Measurements from ENCODE around the gene LRCH3. TPM values are rescaled to one million over a fixed set of nuclear protein-coding genes. Genes with fewer than 3 reads are reported as not detected.
"Not testable (repeated sequence)": the region's sequence is repeated elsewhere in the genome, so short reads cannot be mapped to it uniquely, and the experiment has no call there.

Gene LRCH3
- total and polyA plus RNA-seq, 7 experiments from 2014 or later = 13.5 to 75.5 (median 58.8) TPM

DNA sequence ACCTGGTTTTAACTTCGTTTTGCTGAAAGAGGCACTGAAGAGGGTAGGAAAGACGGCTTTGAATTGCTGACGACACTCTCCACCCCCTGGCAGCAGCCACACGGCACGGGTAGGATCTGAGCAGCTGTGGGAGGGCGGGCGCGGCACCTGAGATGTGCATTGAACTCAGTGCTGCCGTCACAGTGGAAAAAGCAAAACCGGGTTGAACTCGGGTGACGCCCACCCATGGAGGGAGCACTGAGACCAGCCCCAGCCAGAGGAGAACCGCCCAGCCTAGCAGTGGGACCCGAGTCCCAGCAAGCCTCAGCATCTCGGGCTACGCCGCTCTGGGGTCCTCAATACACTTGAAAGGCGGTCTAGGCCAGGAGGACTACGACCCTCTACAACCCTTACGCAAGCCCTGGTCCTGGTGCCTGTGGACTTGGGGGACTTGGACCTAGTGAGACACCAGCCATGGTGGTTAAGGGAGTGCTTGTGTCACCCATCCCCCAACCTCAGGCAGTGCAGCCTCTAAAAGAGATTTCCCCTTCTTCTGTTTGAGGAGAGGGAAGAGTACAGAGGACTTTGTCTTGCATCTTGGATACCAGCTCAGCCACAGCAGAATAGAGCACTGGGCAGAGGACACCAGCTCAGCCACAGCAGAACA, 108.9 kb downstream of the LRCH3 start:
- Histone ChIP-seq H3K27me3 (ENCODE audit: control insufficient read depth in 2 of 2, insufficient read depth in 2 of 2, low read length in 2 of 2) (no peaks in the 10 kb centered on the region), H3K27ac (ENCODE audit: low read depth, low read length) (no peak overlapping the region), H3K4me3 (ENCODE audit: low read length) (no peak overlapping the region), H3K9me3 (ENCODE audit: control insufficient read depth in 2 of 3, low read length in 3 of 3) (no peaks in the 10 kb centered on the region), H3K36me3 (ENCODE audit: control insufficient read depth in 2 of 3, insufficient read depth in 3 of 3, low read length in 3 of 3) (no peaks in the 10 kb centered on the region), H3K4me1 (ENCODE audit: control insufficient read depth in 2 of 2, insufficient read depth in 2 of 2, low read length in 2 of 2) (no peaks in the 10 kb centered on the region)
- Mint-ChIP-seq H3K27ac (no peak overlapping the region), H3K4me3 (no peak overlapping the region), H3K9me3 (no peaks in the 10 kb centered on the region), H3K36me3 (peaks cover 0 to 4% (median 0%) of the 10 kb centered on the region in 5 donors), H3K4me1 (peaks cover 0 to 4% (median 0%) of the 10 kb centered on the region in 7 donors), H3K27me3 (peaks cover 0 to 4% (median 0%) of the 10 kb centered on the region in 5 donors)
- peak in 1 of 9 donors; percentile 8 for DNase-seq
- intact Hi-C loops (cut with micrococcal nuclease) = no loop called here
- POLR2A ChIA-PET = no interaction called here
- CTCF ChIA-PET = no interaction called here
- no peak for ATAC-seq

DNA sequence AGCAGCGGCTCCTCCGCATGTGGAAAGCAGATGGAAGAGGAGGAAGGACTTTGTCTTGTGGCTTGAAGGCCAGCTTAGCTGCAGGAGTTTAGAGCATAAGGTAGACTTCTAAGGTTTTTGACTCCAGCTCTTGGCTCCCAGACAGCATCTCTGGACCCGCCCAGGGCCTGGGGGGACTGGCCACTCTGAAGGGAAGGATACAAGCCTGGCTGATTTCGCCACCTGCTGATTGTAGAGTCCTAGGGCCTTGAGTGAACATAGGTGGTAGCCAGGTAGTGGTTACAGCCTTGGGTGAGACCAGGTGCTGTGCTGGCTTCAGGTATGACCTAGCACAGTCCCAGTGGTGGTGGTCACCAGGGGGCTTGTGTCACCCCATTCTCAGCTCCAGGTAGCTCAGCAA, 110.6 kb downstream of the LRCH3 start:
- ChIA-PET POLR2A (no interaction called here), CTCF (no interaction called here)
- DNase-seq (no peak), ATAC-seq (no peak)
- H3K36me3 Mint-ChIP-seq = peaks cover 0 to 4% (median 0%) of the 10 kb centered on the region in 5 donors
- no peak overlapping the region for H3K4me3 Mint-ChIP-seq
- peaks cover 0 to 6% of the 10 kb centered on the region in 2 donors for H3K4me1 ChIP-seq (ENCODE audit: control insufficient read depth in 2 of 2, insufficient read depth in 2 of 2, low read length in 2 of 2)
- intact Hi-C loops (cut with micrococcal nuclease) = no loop called here
- H3K9me3 ChIP-seq (ENCODE audit: control insufficient read depth in 2 of 3, low read length in 3 of 3) = no peaks in the 10 kb centered on the region
- H3K27me3 ChIP-seq (ENCODE audit: control insufficient read depth in 2 of 2, insufficient read depth in 2 of 2, low read length in 2 of 2) = no peaks in the 10 kb centered on the region
- H3K9me3 Mint-ChIP-seq = no peaks in the 10 kb centered on the region
- no peak overlapping the region for H3K4me3 ChIP-seq (ENCODE audit: low read length)
- H3K27me3 Mint-ChIP-seq = peaks cover 0 to 4% (median 0%) of the 10 kb centered on the region in 5 donors
- H3K36me3 ChIP-seq (ENCODE audit: control insufficient read depth in 2 of 3, insufficient read depth in 3 of 3, low read length in 3 of 3) = no peaks in the 10 kb centered on the region
- H3K4me1 Mint-ChIP-seq = peaks cover 0 to 10% (median 3%) of the 10 kb centered on the region in 7 donors
- no peak overlapping the region for H3K27ac Mint-ChIP-seq
- H3K27ac ChIP-seq (ENCODE audit: low read depth, low read length) = no peak overlapping the region

DNA sequence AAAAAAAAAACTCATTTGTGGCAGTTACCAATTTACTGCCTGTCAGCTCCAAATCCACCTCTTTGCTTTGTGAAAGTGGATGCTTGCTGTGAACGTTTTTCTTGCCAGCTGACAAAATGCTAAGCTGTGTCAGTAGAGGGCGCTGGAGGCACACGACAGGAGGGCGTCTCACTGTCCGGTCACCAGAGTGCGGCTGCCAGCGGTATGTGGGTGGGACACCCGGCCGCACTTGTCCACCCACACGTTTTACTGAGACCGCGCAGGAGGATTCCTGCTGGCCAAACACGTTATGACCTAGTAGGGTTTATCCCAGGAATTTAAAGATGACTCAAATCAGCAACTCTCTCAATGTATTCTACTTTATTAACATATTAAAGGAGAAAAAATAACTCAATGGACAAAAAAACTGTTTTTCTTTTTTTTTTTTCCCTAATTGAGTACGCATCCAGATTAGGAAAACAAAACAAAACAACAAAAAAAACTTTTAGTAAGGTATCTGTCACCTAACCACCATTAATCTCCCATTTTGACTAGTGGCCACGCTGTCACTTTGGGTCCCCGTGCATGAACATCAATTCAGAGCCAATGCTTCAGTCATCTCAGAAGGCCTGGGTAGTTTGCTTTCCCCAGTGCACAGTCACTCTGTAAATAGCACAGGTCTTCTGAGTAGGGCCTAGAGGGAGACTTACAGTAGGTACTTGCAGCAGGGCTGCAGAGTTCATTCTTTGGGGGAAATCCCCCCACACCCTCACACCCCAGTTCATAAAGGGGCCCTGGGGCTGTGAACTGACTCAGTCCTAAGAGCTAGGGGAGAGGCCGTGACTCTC, 115.2 kb downstream of the LRCH3 start:
- intact Hi-C loops (cut with micrococcal nuclease) = loop anchor here (1.0 to 5.0 kb wide), 3 partner anchors 37 to 176 kb away; no protein-coding TSS in a partner anchor
- Mint-ChIP-seq H3K4me3 (peak overlapping the region in 2 of 10 donors; percentile 4 to 58), H3K27ac (peak overlapping the region in 1 of 9 donors; percentile 15), H3K27me3 (peaks cover 0 to 4% (median 0%) of the 10 kb centered on the region in 5 donors), H3K9me3 (peaks cover 0 to 2% (median 0%) of the 10 kb centered on the region in 11 donors), H3K36me3 (peaks cover 0 to 4% (median 0%) of the 10 kb centered on the region in 5 donors), H3K4me1 (peaks cover 0 to 10% (median 3%) of the 10 kb centered on the region in 7 donors)
- Histone ChIP-seq H3K9me3 (ENCODE audit: control insufficient read depth in 2 of 3, low read length in 3 of 3) (no peaks in the 10 kb centered on the region), H3K27ac (ENCODE audit: low read depth, low read length) (no peak overlapping the region), H3K36me3 (ENCODE audit: control insufficient read depth in 2 of 3, insufficient read depth in 3 of 3, low read length in 3 of 3) (no peaks in the 10 kb centered on the region), H3K4me3 (ENCODE audit: low read length) (no peak overlapping the region), H3K4me1 (ENCODE audit: control insufficient read depth in 2 of 2, insufficient read depth in 2 of 2, low read length in 2 of 2) (peaks cover 0 to 6% of the 10 kb centered on the region in 2 donors), H3K27me3 (ENCODE audit: control insufficient read depth in 2 of 2, insufficient read depth in 2 of 2, low read length in 2 of 2) (no peaks in the 10 kb centered on the region)
- ATAC-seq = peak; percentile 91
- DNase-seq = peak; percentile 38 to 79 (median 62)
- ChIA-PET CTCF (interaction anchor here (0.7 to 1.2 kb wide), 3 partner anchors 9 to 187 kb away, joined by 3 to 5 read pairs (median 3); no protein-coding TSS in a partner anchor), POLR2A (no interaction called here)

DNA sequence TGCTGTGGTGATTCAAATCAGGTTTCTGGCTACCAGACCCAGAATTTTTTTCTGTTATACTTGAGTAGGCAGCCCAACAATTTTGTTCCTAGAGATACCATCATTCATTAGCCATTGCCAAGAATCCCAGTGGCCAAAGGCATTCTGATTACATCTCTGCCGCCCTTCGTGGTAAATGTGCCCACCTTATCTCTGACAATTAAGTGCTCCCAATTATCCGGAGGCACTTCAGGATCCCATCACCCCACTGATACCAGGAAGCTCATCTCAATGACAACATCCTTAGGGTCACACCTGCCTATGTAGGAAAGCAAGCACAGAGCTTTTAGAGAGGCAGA, 115.8 kb downstream of the LRCH3 start:
- Mint-ChIP-seq H3K27ac (peak overlapping the region in 1 of 9 donors; percentile 31), H3K27me3 (no peaks in the 10 kb centered on the region), H3K9me3 (peaks cover 0 to 2% (median 0%) of the 10 kb centered on the region in 11 donors), H3K4me1 (peaks cover 0 to 10% (median 3%) of the 10 kb centered on the region in 7 donors), H3K4me3 (no peak overlapping the region), H3K36me3 (peaks cover 0 to 4% (median 0%) of the 10 kb centered on the region in 5 donors)
- Histone ChIP-seq H3K4me3 (ENCODE audit: low read length) (no peak overlapping the region), H3K27me3 (ENCODE audit: control insufficient read depth in 2 of 2, insufficient read depth in 2 of 2, low read length in 2 of 2) (no peaks in the 10 kb centered on the region), H3K36me3 (ENCODE audit: control insufficient read depth in 2 of 3, insufficient read depth in 3 of 3, low read length in 3 of 3) (no peaks in the 10 kb centered on the region), H3K9me3 (ENCODE audit: control insufficient read depth in 2 of 3, low read length in 3 of 3) (no peaks in the 10 kb centered on the region), H3K27ac (ENCODE audit: low read depth, low read length) (no peak overlapping the region), H3K4me1 (ENCODE audit: control insufficient read depth in 2 of 2, insufficient read depth in 2 of 2, low read length in 2 of 2) (peaks cover 0 to 6% of the 10 kb centered on the region in 2 donors)
- DNase-seq (no peak), ATAC-seq (no peak)
- ChIA-PET CTCF (no interaction called here), POLR2A (no interaction called here)
- intact Hi-C loops (cut with micrococcal nuclease) = loop anchor here (1.0 to 5.0 kb wide), 3 partner anchors 36 to 175 kb away; no protein-coding TSS in a partner anchor

DNA sequence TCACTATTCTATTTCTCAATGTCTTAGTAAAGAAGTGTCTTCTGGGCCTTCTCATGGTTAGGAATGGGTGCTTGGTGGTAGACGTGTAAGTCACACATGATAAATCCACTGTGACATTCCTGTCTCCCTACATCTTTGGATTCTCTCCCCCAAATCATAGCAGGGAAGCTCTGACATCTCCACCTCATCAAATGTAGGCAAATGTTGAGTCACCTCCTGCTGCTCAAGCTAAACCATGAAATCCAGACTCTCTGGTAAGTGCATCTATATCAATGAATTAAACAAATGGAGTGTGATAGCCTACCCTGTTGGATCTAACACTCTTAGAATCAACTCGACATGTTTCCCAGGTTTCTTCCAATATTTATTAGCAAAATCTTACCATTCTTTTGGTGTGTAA, 116.1 kb downstream of the LRCH3 start:
- Mint-ChIP-seq H3K36me3 (peaks cover 0 to 4% (median 0%) of the 10 kb centered on the region in 5 donors), H3K4me1 (peaks cover 0 to 10% (median 3%) of the 10 kb centered on the region in 7 donors), H3K9me3 (peaks cover 0 to 2% (median 0%) of the 10 kb centered on the region in 11 donors), H3K27me3 (no peaks in the 10 kb centered on the region), H3K4me3 (no peak overlapping the region), H3K27ac (no peak overlapping the region)
- ATAC-seq (no peak), DNase-seq (no peak)
- H3K9me3 ChIP-seq (ENCODE audit: control insufficient read depth in 2 of 3, low read length in 3 of 3) = no peaks in the 10 kb centered on the region
- no peak overlapping the region for H3K4me3 ChIP-seq (ENCODE audit: low read length)
- POLR2A ChIA-PET = no interaction called here
- H3K36me3 ChIP-seq (ENCODE audit: control insufficient read depth in 2 of 3, insufficient read depth in 3 of 3, low read length in 3 of 3) = no peaks in the 10 kb centered on the region
- no peak overlapping the region for H3K27ac ChIP-seq (ENCODE audit: low read depth, low read length)
- CTCF ChIA-PET = interaction anchor here (0.6 kb wide), 1 partner anchor 143 kb away, joined by 4 read pairs; no protein-coding TSS in a partner anchor
- no peaks in the 10 kb centered on the region for H3K27me3 ChIP-seq (ENCODE audit: control insufficient read depth in 2 of 2, insufficient read depth in 2 of 2, low read length in 2 of 2)
- intact Hi-C loops (cut with micrococcal nuclease) = loop anchor here in 1 of 2 donors (5.0 kb wide), 1 partner anchor 175 kb away; no protein-coding TSS in a partner anchor
- peaks cover 0 to 6% of the 10 kb centered on the region in 2 donors for H3K4me1 ChIP-seq (ENCODE audit: control insufficient read depth in 2 of 2, insufficient read depth in 2 of 2, low read length in 2 of 2)

DNA sequence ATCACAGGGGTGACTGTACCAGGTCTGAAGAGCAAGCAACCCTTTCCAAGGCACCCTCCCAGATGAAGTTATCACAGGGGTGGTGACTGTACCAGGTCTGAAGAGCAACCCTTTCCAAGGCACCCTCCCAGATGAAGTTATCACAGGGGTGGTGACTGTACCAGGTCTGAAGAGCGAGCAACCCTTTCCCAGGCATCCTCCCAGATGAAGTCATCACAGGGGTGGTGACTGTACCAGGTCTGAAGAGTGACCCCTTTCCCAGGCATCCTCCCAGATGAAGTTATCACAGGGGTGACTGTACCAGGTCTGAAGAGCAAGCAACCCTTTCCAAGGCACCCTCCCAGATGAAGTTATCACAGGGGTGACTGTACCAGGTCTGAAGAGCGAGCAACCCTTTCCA, 117.5 kb downstream of the LRCH3 start:
- intact Hi-C loops (cut with micrococcal nuclease) = loop anchor here in 1 of 2 donors (5.0 kb wide), 1 partner anchor 174 kb away; no protein-coding TSS in a partner anchor
- H3K9me3 Mint-ChIP-seq; H3K27ac Mint-ChIP-seq; H3K4me1 Mint-ChIP-seq; DNase-seq; H3K4me3 Mint-ChIP-seq; H3K36me3 ChIP-seq (ENCODE audit: control insufficient read depth in 2 of 3, insufficient read depth in 3 of 3, low read length in 3 of 3); CTCF ChIA-PET; ATAC-seq; H3K4me3 ChIP-seq (ENCODE audit: low read length); H3K4me1 ChIP-seq (ENCODE audit: control insufficient read depth in 2 of 2, insufficient read depth in 2 of 2, low read length in 2 of 2); H3K27me3 Mint-ChIP-seq; POLR2A ChIA-PET; H3K9me3 ChIP-seq (ENCODE audit: control insufficient read depth in 2 of 3, low read length in 3 of 3); H3K27ac ChIP-seq (ENCODE audit: low read depth, low read length); H3K27me3 ChIP-seq (ENCODE audit: control insufficient read depth in 2 of 2, insufficient read depth in 2 of 2, low read length in 2 of 2): not testable (repeated sequence)
- H3K36me3 Mint-ChIP-seq = peaks cover 0 to 10% (median 4%) of the 10 kb centered on the region in 5 donors

Data from naive thymus-derived CD4-positive, alpha-beta T cell (primary cell).